Measurements from ENCODE around the gene RNF19B.
"Not testable (repeated sequence)": the region's sequence is repeated elsewhere in the genome, so short reads cannot be mapped to it uniquely, and the experiment has no call there.

Gene RNF19B

GRCh38 chr1:32964461-32965250 lies at the start of gene RNF19B:
Gene RNF19B, minus strand, starts transcription at chr1:32964809. Its CDS starts 124 bp downstream, at chr1:32964685.
- peak; percentile 74 to 75 for DNase-seq (ENCODE audit: low read depth in 2 of 2)

GRCh38 chr1:33013791-33014190 lies 49.2 kb upstream of the RNF19B start:
- no peak for DNase-seq (ENCODE audit: low read depth in 2 of 2)

- DNase-seq (ENCODE audit: low read depth in 2 of 2): no peak
Observed at GRCh38 chr1:33012165-33012564, 47.6 kb upstream of the RNF19B start.

GRCh38 chr1:33010932-33011731 lies 46.5 kb upstream of the RNF19B start:
- DNase-seq (ENCODE audit: low read depth in 2 of 2): no peak

- no peak for DNase-seq (ENCODE audit: low read depth in 2 of 2)
Observed at GRCh38 chr1:33009561-33009960, 45.0 kb upstream of the RNF19B start.

- DNase-seq (ENCODE audit: low read depth in 2 of 2): no peak
Observed at GRCh38 chr1:33008051-33008914, 43.7 kb upstream of the RNF19B start.

- peak; percentile 73 to 75 for DNase-seq (ENCODE audit: low read depth in 2 of 2)
Observed at GRCh38 chr1:33007190-33008050, 42.8 kb upstream of the RNF19B start.

GRCh38 chr1:33005838-33006421 lies 41.3 kb upstream of the RNF19B start:
- no peak for DNase-seq (ENCODE audit: low read depth in 2 of 2)

GRCh38 chr1:33005117-33005837 lies 40.7 kb upstream of the RNF19B start:
- DNase-seq (ENCODE audit: low read depth in 2 of 2): no peak

- no peak for DNase-seq (ENCODE audit: low read depth in 2 of 2)
Observed at GRCh38 chr1:33004613-33005012, 40.0 kb upstream of the RNF19B start.

- DNase-seq (ENCODE audit: low read depth in 2 of 2): no peak
Observed at GRCh38 chr1:33003657-33004056, 39.0 kb upstream of the RNF19B start.

- no peak for DNase-seq (ENCODE audit: low read depth in 2 of 2)
Observed at GRCh38 chr1:33002006-33002405, 37.4 kb upstream of the RNF19B start.

GRCh38 chr1:33001282-33001681 lies 36.7 kb upstream of the RNF19B start:
- no peak for DNase-seq (ENCODE audit: low read depth in 2 of 2)

GRCh38 chr1:33000427-33001026 lies 35.9 kb upstream of the RNF19B start:
- DNase-seq (ENCODE audit: low read depth in 2 of 2): no peak

- DNase-seq (ENCODE audit: low read depth in 2 of 2): no peak
Observed at GRCh38 chr1:32998997-32999396, 34.4 kb upstream of the RNF19B start.

GRCh38 chr1:32998064-32998463 lies 33.5 kb upstream of the RNF19B start:
- DNase-seq (ENCODE audit: low read depth in 2 of 2): no peak

GRCh38 chr1:32997381-32997891 lies 32.8 kb upstream of the RNF19B start:
- DNase-seq (ENCODE audit: low read depth in 2 of 2): no peak

GRCh38 chr1:32993324-32993636 lies 28.7 kb upstream of the RNF19B start:
- not testable (repeated sequence) for DNase-seq (ENCODE audit: low read depth in 2 of 2)

GRCh38 chr1:32992489-32993323 lies 28.1 kb upstream of the RNF19B start:
- peak; percentile 80 to 82 for DNase-seq (ENCODE audit: low read depth in 2 of 2)
